ENCODE data around the gene ARL15. TPM values are rescaled to one million over a fixed set of nuclear protein-coding genes. Genes with fewer than 3 reads are reported as not detected.

ARL15 gene
- total and polyA plus RNA-seq, 2 of the 8 experiments (the other 6 are each of a cell fraction or from before 2014, with no cell fraction given), result 9.9 to 21.2 TPM

- Histone ChIP-seq H3K14ac (ENCODE audit: insufficient read length) (no peak overlapping the region), H2BK5ac (ENCODE audit: low read depth, low read length) (no peak overlapping the region), H3K56ac (replicated peaks; ENCODE audit: insufficient read length, low read depth, low read length) (no peak overlapping the region), H3K27ac (ENCODE audit: low read depth, low read length) (no peak overlapping the region), H3K79me2 (ENCODE audit: control insufficient read depth in 1 of 2, insufficient read depth in 2 of 2, low read length in 2 of 2) (peaks cover 0 to 7% of the 10 kb centered on the region in 2 experiments; a peak in 3 of 4 replicates), H4K91ac (replicated peaks; ENCODE audit: insufficient read length, low read length) (no peak overlapping the region), H3K4me2 (ENCODE audit: insufficient read depth in 1 of 2, low read depth in 2 of 2, low read length in 2 of 2) (no peak overlapping the region), H3K9me3 (ENCODE audit: insufficient read depth in 2 of 2, low read depth in 1 of 2, low read length in 1 of 2) (no peaks in the 10 kb centered on the region), H2AFZ (ENCODE audit: low read length) (no peak overlapping the region), H2BK120ac (replicated peaks; ENCODE audit: low read depth, low read length) (no peak overlapping the region), H3K4me3 (ENCODE audit: extremely low read depth in 1 of 4, insufficient read depth in 2 of 4, low read depth in 3 of 4, low read length in 4 of 4) (no peak overlapping the region), H3K9ac (replicated peaks in 1 of 4; ENCODE audit: extremely low read depth in 1 of 4, low read depth in 3 of 4, low read length in 3 of 4) (no peak overlapping the region), H3K23ac (ENCODE audit: insufficient read length) (no peak overlapping the region), H4K5ac (ENCODE audit: insufficient read length, low read depth, low read length) (no peak overlapping the region), H2BK12ac (ENCODE audit: low read depth, low read length) (no peak overlapping the region), H2AK5ac (ENCODE audit: low read depth, low read length) (no peak overlapping the region), H3K36me3 (ENCODE audit: control insufficient read depth in 2 of 4, insufficient read depth in 4 of 4, low read length in 3 of 4) (no peaks in the 10 kb centered on the region), H2BK15ac (ENCODE audit: low read length) (no peak overlapping the region), H3K27me3 (replicated peaks in 1 of 4; ENCODE audit: control insufficient read depth in 3 of 4, extremely low read depth in 1 of 4, insufficient read depth in 3 of 4, low read length in 3 of 4) (no peaks in the 10 kb centered on the region), H3K18ac (ENCODE audit: extremely low read depth, low read length) (no peak overlapping the region), H3K4me1 (replicated peaks in 1 of 4; ENCODE audit: control insufficient read depth in 3 of 4, insufficient read depth in 4 of 4, low read length in 3 of 4) (peaks cover 0 to 4% (median 3%) of the 10 kb centered on the region in 4 experiments; a peak in 4 of 7 replicates), H4K20me1 (replicated peaks in 1 of 2; ENCODE audit: control insufficient read depth in 1 of 2, insufficient read depth in 2 of 2, low read length in 2 of 2) (peaks cover 0 to 2% of the 10 kb centered on the region in 2 experiments), H3K4ac (replicated peaks; ENCODE audit: insufficient read length, low read depth, low read length) (no peak overlapping the region), H4K8ac (ENCODE audit: extremely low read depth, insufficient read depth, low read length) (no peak overlapping the region), H3K23me2 (ENCODE audit: low read depth, low read length) (no peaks in the 10 kb centered on the region), H2BK20ac (ENCODE audit: low read length) (no peak overlapping the region), H3K79me1 (ENCODE audit: low read depth, low read length) (peaks cover 7% of the 10 kb centered on the region)
- no peak for DNase-seq (ENCODE audit: low read depth in 1 of 2, low spot score in 2 of 2)
- TF ChIP-seq RNF2 (IDR thresholded peaks at IDR 0.05; ENCODE audit: borderline replicate concordance, low read depth, low read length, missing control alignments, poor library complexity, severe bottlenecking) (no peak), TEAD4 (IDR thresholded peaks at IDR 0.05; ENCODE audit: low read depth, low read length) (no peak), KDM5A (IDR thresholded peaks at IDR 0.05; ENCODE audit: low read length) (no peak), RAD21 (IDR thresholded peaks at IDR 0.05 in 1 of 2, conservative IDR thresholded peaks at IDR 0.05 in 1 of 2; ENCODE audit: low read depth in 2 of 2, low read length in 2 of 2) (no peak), JUN (IDR thresholded peaks at IDR 0.05; ENCODE audit: low read depth, low read length) (no peak), HDAC6 (IDR thresholded peaks at IDR 0.05; ENCODE audit: low read depth, low read length) (no peak), BACH1 (IDR thresholded peaks at IDR 0.05; ENCODE audit: low read length) (no peak), CBX5 (IDR thresholded peaks at IDR 0.05; ENCODE audit: low read depth, low read length) (no peak)
- TF ChIP-seq, protein P1, sequence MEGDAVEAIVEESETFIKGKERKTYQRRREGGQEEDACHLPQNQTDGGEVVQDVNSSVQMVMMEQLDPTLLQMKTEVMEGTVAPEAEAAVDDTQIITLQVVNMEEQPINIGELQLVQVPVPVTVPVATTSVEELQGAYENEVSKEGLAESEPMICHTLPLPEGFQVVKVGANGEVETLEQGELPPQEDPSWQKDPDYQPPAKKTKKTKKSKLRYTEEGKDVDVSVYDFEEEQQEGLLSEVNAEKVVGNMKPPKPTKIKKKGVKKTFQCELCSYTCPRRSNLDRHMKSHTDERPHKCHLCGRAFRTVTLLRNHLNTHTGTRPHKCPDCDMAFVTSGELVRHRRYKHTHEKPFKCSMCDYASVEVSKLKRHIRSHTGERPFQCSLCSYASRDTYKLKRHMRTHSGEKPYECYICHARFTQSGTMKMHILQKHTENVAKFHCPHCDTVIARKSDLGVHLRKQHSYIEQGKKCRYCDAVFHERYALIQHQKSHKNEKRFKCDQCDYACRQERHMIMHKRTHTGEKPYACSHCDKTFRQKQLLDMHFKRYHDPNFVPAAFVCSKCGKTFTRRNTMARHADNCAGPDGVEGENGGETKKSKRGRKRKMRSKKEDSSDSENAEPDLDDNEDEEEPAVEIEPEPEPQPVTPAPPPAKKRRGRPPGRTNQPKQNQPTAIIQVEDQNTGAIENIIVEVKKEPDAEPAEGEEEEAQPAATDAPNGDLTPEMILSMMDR (IDR thresholded peaks at IDR 0.05; ENCODE audit: control extremely low read depth in 1 of 3, insufficient read depth in 1 of 3, low read depth in 1 of 3, low read length in 3 of 3), result no peak
- TF ChIP-seq, protein P2, sequence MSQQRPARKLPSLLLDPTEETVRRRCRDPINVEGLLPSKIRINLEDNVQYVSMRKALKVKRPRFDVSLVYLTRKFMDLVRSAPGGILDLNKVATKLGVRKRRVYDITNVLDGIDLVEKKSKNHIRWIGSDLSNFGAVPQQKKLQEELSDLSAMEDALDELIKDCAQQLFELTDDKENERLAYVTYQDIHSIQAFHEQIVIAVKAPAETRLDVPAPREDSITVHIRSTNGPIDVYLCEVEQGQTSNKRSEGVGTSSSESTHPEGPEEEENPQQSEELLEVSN (IDR thresholded peaks at IDR 0.05), result no peak
- ChIA-PET CTCF (ENCODE audit: partially characterized antibody) (no interaction called here), POLR2A (ENCODE audit: partially characterized antibody) (no interaction called here)
- 88% methylated on average over 6 of the region's 6 CpGs; no CpG with 5 or more reads in 1 of the 2 experiments for WGBS, 2 experiments (ENCODE audit: extremely low coverage in 1 of 2, insufficient coverage in 1 of 2, insufficient read length in 1 of 2, insufficient replicate concordance in 2 of 2, low coverage in 1 of 2, low lambda C conversion rate in 2 of 2, missing lambda C conversion rate in 1 of 2)
- FAIRE-seq, result no peak
Observed at GRCh38 chr5:54273715-54274114, 36.7 kb downstream of the ARL15 start.

Data from H1 (cell line).